ENCODE results near the gene MSI2.

The MSI2 gene

DNA sequence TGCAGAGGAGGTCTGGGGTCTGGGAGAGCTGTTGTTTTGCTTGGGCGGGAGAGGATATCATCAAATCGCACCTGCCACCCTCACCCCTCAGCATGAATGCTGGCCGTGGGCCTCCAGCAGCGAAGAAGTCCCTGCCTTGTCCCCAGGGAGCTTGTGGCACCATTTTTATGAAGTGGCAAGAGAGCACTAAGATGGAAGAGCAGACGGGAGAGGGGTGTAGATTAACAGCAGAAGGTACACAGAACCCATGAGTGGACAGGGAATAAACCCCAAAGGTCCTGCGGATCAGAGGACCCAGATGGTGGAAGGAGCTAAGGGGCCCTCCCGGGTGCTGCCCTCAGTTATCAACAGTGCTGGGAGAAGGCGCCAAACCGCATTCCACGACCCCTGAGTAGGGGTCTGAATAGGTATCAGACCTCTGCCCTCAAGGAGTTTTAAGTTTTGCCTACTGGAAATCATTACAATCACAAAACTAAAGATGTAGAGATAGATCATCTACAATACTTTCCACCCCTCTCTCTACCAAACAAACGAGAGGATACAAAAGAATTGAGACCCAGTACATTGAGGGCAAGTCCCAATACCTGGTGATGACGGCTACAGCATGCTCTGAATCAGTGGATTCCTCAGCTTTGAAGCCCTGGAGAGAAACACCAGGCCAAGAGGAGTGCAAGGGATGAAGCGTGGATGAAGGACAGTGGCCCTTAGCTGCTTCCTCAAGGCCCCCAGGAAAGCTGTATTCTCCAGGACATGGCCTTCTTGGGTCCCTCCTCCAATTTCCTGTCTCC, 428.6 kb downstream of the MSI2 start:
- DNase-seq (ENCODE audit: extremely low read depth in 1 of 2, low read depth in 1 of 2), result no peak

GRCh38 chr17:57685499-57686132, 429.3 kb downstream of the MSI2 start:
- DNase-seq (ENCODE audit: extremely low read depth in 1 of 2, low read depth in 1 of 2), result no peak

DNA sequence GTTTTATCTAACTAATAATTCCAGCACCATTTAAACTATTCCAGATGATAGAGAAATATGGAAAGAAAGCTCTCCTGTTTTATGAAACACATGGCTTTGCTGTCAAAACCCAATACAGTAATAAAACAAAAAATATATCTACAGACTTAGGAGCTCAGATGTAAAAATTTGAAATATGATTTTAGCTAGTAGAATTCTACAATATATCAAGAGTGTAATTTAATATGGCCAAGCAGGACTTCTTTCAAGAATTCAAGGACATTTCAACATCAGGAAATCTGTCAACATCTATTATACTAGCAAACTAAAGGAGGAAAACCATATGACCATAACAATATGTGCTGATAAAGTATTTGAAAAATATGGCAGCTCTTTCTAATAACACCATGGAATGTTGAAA, 431.3 kb downstream of the MSI2 start:
- no peak for DNase-seq (ENCODE audit: extremely low read depth in 1 of 2, low read depth in 1 of 2)

DNA sequence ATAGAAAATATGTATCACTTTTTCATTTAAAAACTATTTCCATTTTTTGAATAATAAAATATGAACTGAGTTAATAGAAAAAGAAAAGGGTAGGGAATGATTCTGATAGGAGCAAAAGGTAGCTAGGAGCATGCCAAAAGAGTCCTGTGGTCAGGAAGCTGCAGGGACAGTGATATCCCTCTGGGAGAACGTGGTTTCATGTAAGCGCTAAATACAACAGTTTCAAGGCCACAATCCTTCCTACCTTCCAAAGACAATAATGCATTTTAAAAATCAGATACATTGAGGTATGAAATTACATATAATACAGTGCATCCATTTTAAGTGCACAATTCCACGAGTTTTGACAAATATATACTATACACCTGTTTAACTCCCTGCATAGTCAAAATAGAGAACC, 432.9 kb downstream of the MSI2 start:
- no peak for DNase-seq (ENCODE audit: extremely low read depth in 1 of 2, low read depth in 1 of 2)

- no peak for DNase-seq (ENCODE audit: extremely low read depth in 1 of 2, low read depth in 1 of 2)
These were observed 435.6 kb downstream of the MSI2 start for GRCh38 chr17:57691939-57692338.

DNA sequence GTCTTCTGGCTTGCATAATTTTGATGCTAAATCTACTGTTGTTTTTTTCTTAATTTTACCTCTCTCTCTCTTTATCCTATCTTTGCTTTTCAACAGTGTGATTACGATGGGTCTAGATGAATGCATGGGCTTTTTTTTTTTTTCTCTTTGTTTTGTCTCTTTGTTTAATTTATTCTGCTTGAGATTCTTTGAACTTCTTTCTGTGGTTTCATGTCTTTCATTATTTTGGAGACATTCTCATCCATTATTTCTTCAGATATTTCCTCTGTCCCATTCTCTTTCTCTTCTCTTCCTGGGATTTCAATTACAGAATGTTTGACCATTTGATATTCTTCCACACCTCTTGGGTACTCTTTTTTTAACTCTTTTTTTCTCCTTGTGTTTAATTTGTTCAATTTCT, 436.4 kb downstream of the MSI2 start:
- DNase-seq (ENCODE audit: extremely low read depth in 1 of 2, low read depth in 1 of 2), result no peak

- DNase-seq (ENCODE audit: extremely low read depth in 1 of 2, low read depth in 1 of 2), result no peak
These were observed 437.7 kb downstream of the MSI2 start for GRCh38 chr17:57694051-57694450.

- no peak for DNase-seq (ENCODE audit: extremely low read depth in 1 of 2, low read depth in 1 of 2)
These were observed 439.7 kb downstream of the MSI2 start for GRCh38 chr17:57696050-57696449.

- no peak for DNase-seq (ENCODE audit: extremely low read depth in 1 of 2, low read depth in 1 of 2)
These were observed 440.9 kb downstream of the MSI2 start for GRCh38 chr17:57697197-57697596.

DNA sequence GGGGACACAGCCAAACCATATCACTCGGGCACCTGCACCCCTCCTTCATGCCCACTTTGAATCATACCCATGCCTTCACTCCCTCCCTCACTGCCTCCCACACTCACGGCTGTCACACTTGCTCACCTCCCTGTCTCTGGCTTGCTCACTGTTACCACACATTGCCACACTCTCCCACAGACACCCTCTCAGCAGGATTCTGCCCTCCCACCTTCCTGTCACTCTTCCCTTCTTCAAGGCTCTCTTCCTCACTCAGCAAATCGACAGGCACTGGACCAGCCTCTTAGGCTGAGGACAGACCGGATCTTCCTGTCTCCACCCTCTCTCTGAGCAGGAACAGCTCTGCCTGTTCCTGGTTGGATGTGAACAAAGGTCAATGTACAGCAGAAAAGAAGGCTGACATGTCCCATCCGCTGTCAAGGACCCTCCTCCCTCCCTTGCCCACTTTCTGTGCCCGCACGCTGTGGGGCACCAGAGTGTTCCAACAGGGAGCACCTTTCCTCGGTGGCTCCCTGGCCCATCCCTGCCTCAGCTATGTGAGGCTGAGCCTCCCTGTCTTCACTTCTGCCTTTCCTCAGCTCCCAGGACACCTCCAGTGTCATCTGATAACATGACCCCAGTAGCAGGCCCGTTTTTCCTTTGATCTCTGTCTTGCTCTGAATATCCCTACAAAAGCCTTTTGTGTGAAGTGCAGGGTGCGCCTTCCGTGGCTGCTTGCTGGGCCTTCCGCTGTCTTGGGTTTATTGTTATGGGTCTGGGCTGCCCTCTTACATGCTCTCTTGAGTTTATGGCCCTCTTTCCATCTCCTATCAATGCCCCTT, 441.8 kb downstream of the MSI2 start:
- no peak for DNase-seq (ENCODE audit: extremely low read depth in 1 of 2, low read depth in 1 of 2)

DNA sequence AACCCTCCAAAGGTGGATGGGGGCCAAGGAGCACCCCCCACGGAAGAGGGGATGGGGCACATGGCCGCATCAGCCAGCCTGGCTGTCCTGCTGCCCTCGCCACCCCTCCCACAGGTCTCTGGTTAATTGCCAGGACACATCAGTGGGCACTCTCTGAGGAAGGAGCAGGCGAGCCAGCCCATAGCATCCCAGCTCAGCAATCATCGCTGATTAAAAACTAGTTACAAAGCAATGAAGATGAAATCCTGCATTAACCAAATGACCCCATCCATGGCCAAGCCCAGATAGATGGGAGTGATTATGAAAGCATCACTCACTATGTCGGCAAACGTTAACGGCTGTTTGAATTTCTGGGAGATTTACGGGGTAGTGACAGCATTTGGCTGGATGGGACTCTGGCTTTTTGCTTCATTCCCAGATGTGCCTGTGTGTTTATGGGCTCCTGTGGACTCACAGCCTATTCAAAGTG, 443.5 kb downstream of the MSI2 start:
- DNase-seq (ENCODE audit: extremely low read depth in 1 of 2, low read depth in 1 of 2), result no peak

GRCh38 chr17:57701124-57701523, 444.8 kb downstream of the MSI2 start:
- DNase-seq (ENCODE audit: extremely low read depth in 1 of 2, low read depth in 1 of 2), result no peak

- no peak for DNase-seq (ENCODE audit: extremely low read depth in 1 of 2, low read depth in 1 of 2)
These were observed 446.9 kb downstream of the MSI2 start for GRCh38 chr17:57703273-57703672.

DNA sequence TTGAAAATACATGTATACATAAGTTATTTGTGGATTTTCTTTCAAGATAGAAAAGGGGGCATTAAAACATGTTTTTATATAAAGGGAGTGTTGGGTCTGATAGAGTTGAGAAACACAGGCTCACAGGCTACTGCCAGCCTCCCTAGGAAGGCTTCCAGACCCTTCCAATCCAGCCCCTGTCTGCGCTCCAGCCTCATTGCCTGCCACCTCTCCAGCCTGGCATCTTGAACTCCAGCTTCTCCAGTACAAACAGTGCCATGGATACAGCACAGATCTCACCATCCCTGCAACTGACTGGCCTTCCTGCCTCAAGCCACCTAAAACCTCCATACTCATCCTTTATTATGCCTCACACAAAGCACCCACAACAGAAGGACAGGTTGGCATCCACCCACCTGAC, 448.1 kb downstream of the MSI2 start:
- no peak for DNase-seq (ENCODE audit: extremely low read depth in 1 of 2, low read depth in 1 of 2)

GRCh38 chr17:57705921-57706695, 449.8 kb downstream of the MSI2 start:
- no peak for DNase-seq (ENCODE audit: extremely low read depth in 1 of 2, low read depth in 1 of 2)

DNA sequence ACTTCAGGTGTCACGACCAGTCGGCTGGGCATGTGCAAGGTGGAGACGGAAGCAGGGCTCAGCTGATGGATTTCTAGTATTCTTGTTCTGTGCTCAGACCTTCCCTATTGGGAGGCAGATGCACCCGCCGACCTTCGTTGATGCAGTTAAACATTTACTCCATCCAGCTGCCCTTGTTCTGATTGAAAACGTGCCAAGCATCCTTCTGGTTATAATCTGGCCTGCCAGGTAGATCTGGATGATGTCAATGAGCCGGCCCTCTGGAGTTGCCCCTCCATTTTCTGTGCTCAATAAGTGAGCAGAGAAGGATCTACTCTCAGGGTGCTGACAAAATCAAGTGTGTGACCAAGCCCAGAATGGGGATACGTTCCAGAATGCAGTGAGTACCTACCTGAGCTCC, 450.4 kb downstream of the MSI2 start:
- no peak for DNase-seq (ENCODE audit: extremely low read depth in 1 of 2, low read depth in 1 of 2)

DNA sequence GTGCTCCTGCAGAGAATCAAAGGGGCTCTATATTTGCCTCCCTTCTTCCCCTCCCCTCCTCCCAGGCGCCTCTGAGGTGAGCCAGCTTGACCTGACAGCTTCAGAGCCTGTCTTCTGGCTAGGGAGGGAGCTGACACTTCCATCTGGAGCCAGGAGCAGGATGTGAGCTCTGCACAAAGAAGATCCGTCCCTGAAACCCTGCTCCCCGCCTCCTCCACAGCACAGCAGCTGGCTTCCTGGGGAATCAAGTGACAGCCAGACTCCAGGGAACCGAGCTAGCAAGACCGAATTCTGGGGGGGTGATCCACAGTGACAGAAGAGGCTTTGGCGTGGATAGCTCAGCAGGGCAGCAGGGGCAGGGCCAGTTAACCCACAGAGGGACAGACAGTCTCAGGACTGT, 451.6 kb downstream of the MSI2 start:
- no peak for DNase-seq (ENCODE audit: extremely low read depth in 1 of 2, low read depth in 1 of 2)

DNA sequence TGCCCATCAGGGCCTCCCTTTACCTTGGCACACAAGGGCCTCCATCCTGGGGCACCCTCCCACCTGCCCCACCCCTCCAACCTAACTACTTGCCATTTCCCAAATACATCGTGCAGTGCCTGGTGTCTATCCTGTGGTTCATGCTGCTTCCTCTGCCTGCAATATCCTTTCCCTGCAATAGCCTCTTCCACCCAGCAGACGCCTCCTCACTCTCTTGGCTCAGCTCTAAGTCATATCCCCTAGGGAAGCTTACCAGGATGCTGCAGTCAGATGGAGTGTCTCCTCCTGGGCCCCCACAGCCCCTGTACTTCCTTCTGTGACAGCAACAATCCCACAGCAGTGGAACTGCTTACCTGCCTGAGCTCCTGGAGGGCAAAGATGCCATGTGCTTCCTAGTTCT, 452.1 kb downstream of the MSI2 start:
- DNase-seq (ENCODE audit: extremely low read depth in 1 of 2, low read depth in 1 of 2), result no peak

GRCh38 chr17:57713140-57713539, 456.8 kb downstream of the MSI2 start:
- DNase-seq (ENCODE audit: extremely low read depth in 1 of 2, low read depth in 1 of 2), result no peak

DNA sequence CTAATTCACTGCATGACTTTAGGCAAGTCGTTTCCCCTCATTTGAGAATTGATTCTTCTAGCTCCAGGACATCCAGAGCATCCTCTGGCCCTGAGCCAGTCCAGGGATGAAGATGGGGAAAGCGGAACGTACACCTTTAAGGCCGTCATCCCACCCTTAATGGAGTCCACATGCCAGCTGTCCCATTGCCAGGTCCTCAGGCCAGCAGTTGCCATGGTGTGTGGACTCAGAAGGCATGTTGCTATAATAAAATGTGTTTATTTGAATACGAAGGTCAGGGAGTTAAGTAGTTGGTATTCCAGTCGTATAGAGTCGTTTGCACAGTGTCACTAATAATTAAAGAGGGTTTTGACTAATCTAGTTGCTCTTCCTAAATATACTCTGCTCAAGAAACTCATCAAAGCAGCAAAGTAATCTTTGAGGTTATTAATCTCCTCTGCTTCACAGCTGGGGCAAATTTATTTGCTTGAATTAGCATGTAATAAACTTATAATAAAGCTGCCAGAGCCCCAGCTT, 458.4 kb downstream of the MSI2 start:
- DNase-seq (ENCODE audit: extremely low read depth in 1 of 2, low read depth in 1 of 2), result no peak

DNA sequence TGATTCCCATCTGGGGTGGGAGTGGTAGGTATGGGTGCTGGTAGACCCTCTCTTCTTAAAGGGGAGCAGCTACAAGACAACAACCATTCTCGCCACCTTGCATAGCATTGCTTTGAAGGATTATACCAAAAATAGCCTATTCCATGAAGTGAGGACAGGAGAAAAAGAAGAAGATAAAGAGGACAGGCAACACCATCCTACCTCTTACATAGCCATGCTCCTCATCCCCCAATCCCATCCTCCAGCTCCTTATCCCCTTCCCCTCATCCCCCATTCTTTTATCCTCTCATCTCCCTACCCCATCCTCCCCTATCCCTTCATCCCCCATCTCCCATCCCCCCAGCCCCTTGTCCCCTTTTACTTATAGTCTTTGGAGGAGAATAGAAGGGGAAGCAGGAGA, 459.7 kb downstream of the MSI2 start:
- no peak for DNase-seq (ENCODE audit: extremely low read depth in 1 of 2, low read depth in 1 of 2)
